HG02840 (cell line): ENCODE data around the gene VSTM2L.
"Not testable (repeated sequence)": the region's sequence is repeated elsewhere in the genome, so short reads cannot be mapped to it uniquely, and the experiment has no call there.

Experiments
- ATAC-seq: cut with Tn5 transposase; IDR thresholded peaks from one replicate; pipeline ENCODE4 v1.9.1; 2021; ENCODE audit warnings: mild to moderate bottlenecking, moderate library complexity, moderate number of reproducible peaks; ENCODE audit not compliant: unreplicated experiment, low FRiP score

VSTM2L gene

DNA sequence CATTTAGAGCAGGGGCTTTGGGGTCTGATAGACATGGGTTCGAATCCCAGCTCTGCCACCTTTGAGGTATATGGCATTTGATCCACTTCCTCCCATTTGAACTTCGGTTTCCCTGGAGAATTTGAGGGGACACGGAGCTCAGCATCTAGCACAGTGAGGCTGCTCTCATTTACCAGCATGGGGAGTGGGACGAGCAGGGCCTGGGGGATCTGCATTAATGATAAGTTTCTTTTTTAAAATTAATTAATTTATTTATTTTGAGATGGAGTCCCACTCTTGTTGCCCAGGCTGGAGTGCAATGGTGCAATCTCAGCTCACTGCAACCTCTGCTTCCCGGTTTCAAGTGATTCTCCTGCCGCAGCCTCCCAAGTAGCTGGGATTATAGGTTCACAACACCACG lies 52.6 kb downstream of the VSTM2L start:
- no peak for ATAC-seq

GRCh38 chr20:37956107-37956585 lies 53.2 kb downstream of the VSTM2L start:
- ATAC-seq: no peak

- no peak for ATAC-seq
These were observed 56.1 kb downstream of the VSTM2L start for GRCh38 chr20:37958856-37959520.

GRCh38 chr20:37961066-37961465 lies 58.1 kb downstream of the VSTM2L start:
- no peak for ATAC-seq

- not testable (repeated sequence) for ATAC-seq
These were observed 60.6 kb downstream of the VSTM2L start for GRCh38 chr20:37963483-37963882.

- no peak for ATAC-seq
These were observed 66.0 kb downstream of the VSTM2L start for GRCh38 chr20:37968841-37969401.

GRCh38 chr20:37969949-37970855 lies 67.3 kb downstream of the VSTM2L start:
- no peak for ATAC-seq

- ATAC-seq: no peak
These were observed 67.9 kb downstream of the VSTM2L start for GRCh38 chr20:37970856-37971245.

DNA sequence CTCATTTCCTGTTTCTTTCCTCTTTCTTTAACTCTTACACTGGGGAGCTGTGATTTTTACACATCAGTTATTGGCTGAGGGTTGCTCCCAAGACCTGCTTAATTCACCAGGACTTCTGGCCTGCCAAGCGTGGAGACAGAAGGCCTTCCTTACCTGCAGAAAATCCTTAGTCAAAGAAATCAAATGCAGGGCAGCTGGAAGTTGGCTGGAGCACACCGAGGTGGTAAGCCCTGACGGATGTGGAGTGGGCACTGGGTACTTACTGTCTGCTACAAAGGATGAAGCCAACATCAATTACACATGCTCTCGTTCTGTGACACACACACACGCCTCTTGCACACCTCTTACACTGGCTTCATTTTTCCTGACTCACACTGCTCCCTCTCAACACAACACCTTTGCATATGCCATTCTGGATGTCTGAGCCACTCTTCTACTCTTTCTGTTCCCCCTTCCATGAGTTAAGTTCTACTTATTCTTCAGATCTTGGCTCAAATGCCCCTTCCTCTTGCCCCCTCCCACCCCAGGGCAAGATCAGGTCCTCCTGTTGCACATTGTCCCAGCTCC lies 68.7 kb downstream of the VSTM2L start:
- no peak for ATAC-seq

- no peak for ATAC-seq
These were observed 69.5 kb downstream of the VSTM2L start for GRCh38 chr20:37972256-37973058.

- no peak for ATAC-seq
These were observed 70.4 kb downstream of the VSTM2L start for GRCh38 chr20:37973059-37973910.

DNA sequence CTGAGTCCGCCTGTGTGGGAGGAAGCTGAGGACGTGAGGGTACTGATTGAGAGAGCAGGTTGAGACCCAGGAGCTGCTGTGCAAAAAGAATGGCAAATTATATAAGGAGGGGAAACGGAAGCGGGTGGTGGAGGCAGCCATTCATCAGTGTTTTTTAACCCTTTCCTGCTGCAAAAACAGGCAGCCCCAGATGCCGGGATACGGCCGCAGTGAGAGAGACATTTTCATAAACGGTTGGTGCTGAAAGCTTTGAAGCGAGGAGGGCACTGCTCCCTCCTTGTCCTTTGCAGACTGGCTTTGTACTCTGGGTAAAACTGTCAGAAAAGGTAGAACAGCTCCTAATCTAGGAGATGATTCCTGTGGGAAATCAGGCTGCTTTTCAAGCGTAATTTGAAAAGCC lies 74.0 kb downstream of the VSTM2L start:
- ATAC-seq: no peak

- no peak for ATAC-seq
These were observed 74.4 kb downstream of the VSTM2L start for GRCh38 chr20:37977338-37977737.

DNA sequence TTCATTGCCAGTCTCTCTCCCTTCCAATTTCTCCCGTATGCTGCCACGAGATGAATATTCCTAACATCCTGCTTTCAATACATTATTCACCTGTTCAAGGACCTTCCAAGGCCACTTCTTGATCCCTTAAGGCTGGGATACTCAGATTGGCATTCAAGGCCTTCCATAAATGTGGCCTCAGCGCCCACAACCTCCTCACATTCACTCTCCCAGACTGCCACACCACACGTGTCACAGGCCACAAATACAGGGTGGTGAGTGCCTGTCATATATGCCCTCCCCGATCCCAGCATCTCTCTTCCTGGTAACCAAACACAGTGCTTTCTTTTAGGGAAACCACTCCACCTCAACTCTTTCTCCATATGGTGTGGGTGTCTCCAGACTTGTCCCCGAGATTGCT lies 74.9 kb downstream of the VSTM2L start:
- no peak for ATAC-seq

DNA sequence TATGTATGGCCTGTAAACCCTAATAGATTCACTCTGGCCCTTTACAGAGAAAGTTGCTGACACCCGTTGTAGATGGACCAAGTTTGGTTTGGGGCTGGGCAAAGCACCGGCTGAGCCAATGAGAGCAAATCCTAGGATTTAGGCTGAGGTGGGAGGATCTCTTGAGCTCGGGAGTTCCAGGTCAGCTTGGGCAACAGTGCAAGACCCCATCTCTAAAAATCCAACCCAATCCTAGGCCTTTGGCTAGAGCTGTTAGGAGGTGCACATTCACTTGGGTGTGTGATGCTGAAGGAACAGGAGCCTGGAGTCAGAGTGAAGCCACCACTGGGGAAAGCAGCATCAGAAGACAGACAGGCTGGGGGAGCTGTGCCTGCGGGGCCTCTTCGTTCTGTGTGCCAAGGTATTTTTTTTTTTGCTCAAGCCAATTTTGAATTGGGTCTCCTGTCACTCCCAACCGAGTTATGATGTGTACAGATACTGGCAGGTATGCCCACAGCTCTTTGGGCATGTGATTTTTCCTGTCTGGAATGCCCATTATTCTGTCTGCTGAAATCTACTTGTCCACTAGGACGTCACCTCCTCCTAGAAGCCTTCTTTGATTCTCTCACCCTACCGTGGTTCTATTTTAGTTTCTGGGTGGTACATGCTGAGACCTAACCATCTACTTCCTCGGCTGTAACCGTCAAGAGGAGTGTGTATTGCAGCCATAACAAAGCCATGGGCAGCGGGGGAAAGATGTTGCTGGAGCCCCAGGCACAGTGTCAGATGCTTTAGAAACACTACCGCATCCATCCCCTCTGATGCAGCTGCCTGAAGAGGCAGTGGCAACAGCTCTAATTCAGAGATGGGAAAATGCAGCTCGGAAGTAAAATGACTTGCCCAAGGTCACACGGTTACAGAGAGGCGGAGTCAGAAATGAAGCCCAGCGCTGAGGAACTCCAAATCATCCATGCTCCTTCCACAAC lies 76.4 kb downstream of the VSTM2L start:
- ATAC-seq: no peak

DNA sequence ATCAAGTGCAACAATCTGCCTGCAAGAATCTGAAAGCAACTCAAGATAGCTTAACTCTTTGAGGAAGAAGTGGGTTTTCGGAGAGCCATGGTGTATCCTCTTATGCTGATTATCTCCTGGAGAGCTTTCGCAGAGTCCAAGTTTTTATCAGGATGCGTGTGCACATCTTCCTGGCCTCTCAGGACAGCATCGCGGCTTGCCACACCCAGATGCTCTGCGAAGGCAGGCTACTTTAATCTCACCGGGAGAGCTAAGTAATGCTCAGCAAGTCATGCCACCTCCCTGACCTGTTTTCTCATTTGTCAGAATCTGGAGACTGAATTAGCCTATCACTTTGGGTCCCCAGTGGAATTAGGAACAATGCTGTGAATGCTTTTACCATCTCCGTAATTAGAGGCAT lies 77.5 kb downstream of the VSTM2L start:
- no peak for ATAC-seq

- ATAC-seq: no peak
These were observed 77.9 kb downstream of the VSTM2L start for GRCh38 chr20:37980876-37981275.

DNA sequence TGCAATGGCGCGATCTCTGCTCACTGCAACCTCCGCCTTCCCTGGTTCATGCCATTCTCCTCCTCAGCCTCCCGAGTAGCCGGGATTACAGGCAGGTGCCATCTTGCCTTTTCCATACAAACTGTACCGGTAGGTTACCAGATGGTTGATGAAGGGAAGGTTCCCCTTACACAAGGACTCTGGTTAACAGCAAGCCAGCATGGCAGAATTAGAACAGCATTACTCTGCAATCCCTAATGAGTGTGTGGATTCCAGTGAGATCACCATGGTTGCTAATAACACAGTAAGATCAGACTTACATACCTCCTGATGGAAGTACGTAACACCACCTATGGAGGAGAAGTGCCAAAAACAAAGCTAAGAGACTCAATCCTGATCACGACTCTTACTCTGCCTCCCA lies 78.6 kb downstream of the VSTM2L start:
- ATAC-seq: no peak
